ENCODE measurements around the gene TMC6. TPM values are rescaled to one million over a fixed set of nuclear protein-coding genes. Genes with fewer than 3 reads are reported as not detected.

The TMC6 gene, protein sequence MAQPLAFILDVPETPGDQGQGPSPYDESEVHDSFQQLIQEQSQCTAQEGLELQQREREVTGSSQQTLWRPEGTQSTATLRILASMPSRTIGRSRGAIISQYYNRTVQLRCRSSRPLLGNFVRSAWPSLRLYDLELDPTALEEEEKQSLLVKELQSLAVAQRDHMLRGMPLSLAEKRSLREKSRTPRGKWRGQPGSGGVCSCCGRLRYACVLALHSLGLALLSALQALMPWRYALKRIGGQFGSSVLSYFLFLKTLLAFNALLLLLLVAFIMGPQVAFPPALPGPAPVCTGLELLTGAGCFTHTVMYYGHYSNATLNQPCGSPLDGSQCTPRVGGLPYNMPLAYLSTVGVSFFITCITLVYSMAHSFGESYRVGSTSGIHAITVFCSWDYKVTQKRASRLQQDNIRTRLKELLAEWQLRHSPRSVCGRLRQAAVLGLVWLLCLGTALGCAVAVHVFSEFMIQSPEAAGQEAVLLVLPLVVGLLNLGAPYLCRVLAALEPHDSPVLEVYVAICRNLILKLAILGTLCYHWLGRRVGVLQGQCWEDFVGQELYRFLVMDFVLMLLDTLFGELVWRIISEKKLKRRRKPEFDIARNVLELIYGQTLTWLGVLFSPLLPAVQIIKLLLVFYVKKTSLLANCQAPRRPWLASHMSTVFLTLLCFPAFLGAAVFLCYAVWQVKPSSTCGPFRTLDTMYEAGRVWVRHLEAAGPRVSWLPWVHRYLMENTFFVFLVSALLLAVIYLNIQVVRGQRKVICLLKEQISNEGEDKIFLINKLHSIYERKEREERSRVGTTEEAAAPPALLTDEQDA
- total RNA-seq (2012; rRNA removed) (0.28 TPM in 1 of 2 replicates, not detected in the other), polyA plus RNA-seq (2012; rRNA removed) (0.19 and 0.32 TPM in 2 replicates), Bru-seq, nascent RNA (percentile 8 among the genes with signal in this experiment), BruChase-seq, experiment 1, labeled RNA remaining after a 6-hour chase (percentile 7 among the genes with signal in this experiment), BruChase-seq, experiment 2, labeled RNA remaining after a 2-hour chase (percentile 5 among the genes with signal in this experiment)
- 0.03 and 0.25 TPM in 2 replicates for polyA plus RNA-seq (2012; cell fraction: cytosol; rRNA removed)
- polyA plus RNA-seq (2012; cell fraction: nucleus; rRNA removed; ENCODE audit: low replicate concordance), result 0.63 and 1.1 TPM in 2 replicates
- long read RNA-seq, result 0 reads

DNA sequence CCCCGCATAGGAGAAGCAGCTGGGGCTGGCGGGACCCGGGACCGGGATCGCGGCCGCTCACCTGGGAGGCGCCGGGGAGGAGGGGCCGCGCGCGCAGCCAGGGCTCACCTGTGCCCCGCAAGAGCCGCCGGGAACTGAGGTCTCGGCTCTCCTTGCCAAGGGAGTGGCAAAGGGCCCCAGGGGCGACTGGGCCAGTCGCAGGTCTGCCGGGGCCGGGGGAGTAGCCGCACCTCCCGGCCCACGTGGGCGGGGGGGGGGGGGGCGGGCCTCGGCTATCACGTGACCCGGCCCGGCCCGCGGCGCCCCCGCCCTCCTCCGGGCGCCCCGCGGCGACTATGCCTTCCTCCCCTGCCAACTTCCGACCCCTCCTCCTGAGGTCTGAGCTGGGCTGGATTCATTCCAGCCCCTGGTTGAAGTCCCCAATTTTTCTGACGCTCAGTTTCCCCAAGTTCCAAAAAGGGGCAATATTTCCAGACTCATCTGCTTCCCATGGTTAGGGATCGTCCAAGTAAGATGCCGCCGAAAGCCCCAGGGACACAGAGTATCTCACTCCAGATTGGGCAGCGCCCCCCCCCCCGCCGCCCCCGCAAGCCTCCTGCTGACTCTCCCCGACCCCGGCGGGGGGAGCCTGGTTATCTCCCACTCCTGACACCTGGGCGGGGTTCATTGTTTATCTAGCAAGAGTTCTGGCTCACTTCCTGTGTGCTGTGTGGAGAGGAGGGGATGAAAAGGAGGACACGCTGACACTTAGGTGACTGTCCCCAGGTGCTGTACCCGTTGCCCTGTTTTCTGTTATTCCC lies at the start of gene TMC6:
TSS of gene TMC6 (minus strand) at position 205 of the 800 bp plus-strand sequence. CDS start 1,923 bp downstream, outside the sequence.
- no peak within 1 kb of the TSS for H2AK5ac ChIP-seq (ENCODE audit: low read depth, low read length)
- H3K23ac ChIP-seq (ENCODE audit: low read depth, low read length), result no peak within 1 kb of the TSS
- H2BK15ac ChIP-seq (ENCODE audit: low read depth, low read length), result no peak within 1 kb of the TSS
- H3K4ac ChIP-seq (ENCODE audit: low read depth, low read length), result no peak within 1 kb of the TSS
- no peaks in the 10 kb centered on the region; the same call in 1 of the 2 replicates for H4K20me1 ChIP-seq (ENCODE audit: insufficient read depth, low read length)
- TF ChIP-seq, protein P1, sequence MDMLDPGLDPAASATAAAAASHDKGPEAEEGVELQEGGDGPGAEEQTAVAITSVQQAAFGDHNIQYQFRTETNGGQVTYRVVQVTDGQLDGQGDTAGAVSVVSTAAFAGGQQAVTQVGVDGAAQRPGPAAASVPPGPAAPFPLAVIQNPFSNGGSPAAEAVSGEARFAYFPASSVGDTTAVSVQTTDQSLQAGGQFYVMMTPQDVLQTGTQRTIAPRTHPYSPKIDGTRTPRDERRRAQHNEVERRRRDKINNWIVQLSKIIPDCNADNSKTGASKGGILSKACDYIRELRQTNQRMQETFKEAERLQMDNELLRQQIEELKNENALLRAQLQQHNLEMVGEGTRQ (IDR thresholded peaks at IDR 0.05; ENCODE audit: low read depth, low read length), result peak; percentile 77
- TF ChIP-seq, protein P2, sequence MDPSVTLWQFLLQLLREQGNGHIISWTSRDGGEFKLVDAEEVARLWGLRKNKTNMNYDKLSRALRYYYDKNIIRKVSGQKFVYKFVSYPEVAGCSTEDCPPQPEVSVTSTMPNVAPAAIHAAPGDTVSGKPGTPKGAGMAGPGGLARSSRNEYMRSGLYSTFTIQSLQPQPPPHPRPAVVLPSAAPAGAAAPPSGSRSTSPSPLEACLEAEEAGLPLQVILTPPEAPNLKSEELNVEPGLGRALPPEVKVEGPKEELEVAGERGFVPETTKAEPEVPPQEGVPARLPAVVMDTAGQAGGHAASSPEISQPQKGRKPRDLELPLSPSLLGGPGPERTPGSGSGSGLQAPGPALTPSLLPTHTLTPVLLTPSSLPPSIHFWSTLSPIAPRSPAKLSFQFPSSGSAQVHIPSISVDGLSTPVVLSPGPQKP (IDR thresholded peaks at IDR 0.05; ENCODE audit: borderline replicate concordance, low read depth, low read length), result no peak
- TF ChIP-seq CHD1 (IDR thresholded peaks at IDR 0.05; ENCODE audit: low read depth, low read length), result no peak
- TF ChIP-seq RCOR1 (IDR thresholded peaks at IDR 0.05; ENCODE audit: insufficient replicate concordance, low read length), result no peak
- no peak for TF ChIP-seq BHLHE40 (IDR thresholded peaks at IDR 0.05; ENCODE audit: low read depth, low read length)
- dilution Hi-C loops (cut with HindIII; ENCODE audit: low sequenced_read_pairs, unreplicated experiment), result no loop called here
- no TSS peak for BruUV-seq (replicated peaks)
- no peak within 1 kb of the TSS for H4K91ac ChIP-seq (ENCODE audit: insufficient read depth, low read depth, low read length)
- no peaks in the 10 kb centered on the region for H3K79me1 ChIP-seq (ENCODE audit: low read depth in 1 of 2, low read length in 2 of 2)
- H2AK9ac ChIP-seq (replicated peaks; ENCODE audit: low read depth, low read length, poor library complexity), result no peak within 1 kb of the TSS
- H3K14ac ChIP-seq (replicated peaks; ENCODE audit: low read depth, low read length), result no peak within 1 kb of the TSS
- H2BK5ac ChIP-seq (ENCODE audit: low read depth, low read length, poor library complexity, severe bottlenecking), result no peak within 1 kb of the TSS
- no peaks in the 10 kb centered on the region for H3K36me3 ChIP-seq (ENCODE audit: control insufficient read depth, insufficient read depth, low read length)
- POLR2A ChIA-PET (ENCODE audit: unreplicated experiment), result no interaction called here
- no peak within 1 kb of the TSS for H3K18ac ChIP-seq (ENCODE audit: low read depth, low read length)
- H2BK20ac ChIP-seq (ENCODE audit: low read depth, low read length), result no peak within 1 kb of the TSS
- CTCF ChIA-PET, result no interaction called here
- H3K27me3 ChIP-seq (ENCODE audit: control insufficient read depth, insufficient read depth, low read length), result peaks cover 67% of the 10 kb centered on the region
- intact Hi-C loops (cut with micrococcal nuclease), result no loop called here
- no peak within 1 kb of the TSS for H4K8ac ChIP-seq (ENCODE audit: low read depth in 2 of 2, low read length in 2 of 2)
- H3K9ac ChIP-seq (ENCODE audit: low read depth, low read length), result no peak within 1 kb of the TSS; the same call in 1 of the 2 replicates
- DNase-seq, result no peak
- peak within 1 kb of the TSS; percentile 87 for H2AFZ ChIP-seq (replicated peaks; ENCODE audit: low read length, poor library complexity)
- H3K56ac ChIP-seq (ENCODE audit: extremely low read depth, insufficient read depth, low read length), result no peak within 1 kb of the TSS
- peaks cover 2% of the 10 kb centered on the region; the same call in 1 of the 2 replicates for H3K4me1 ChIP-seq (ENCODE audit: control insufficient read depth, insufficient read depth, low read length)
- H3K9me1 ChIP-seq (ENCODE audit: insufficient read depth, low read length), result no peaks in the 10 kb centered on the region
- no peak within 1 kb of the TSS for H3K27ac ChIP-seq (ENCODE audit: insufficient read depth, low read length)
- in situ Hi-C loops (cut with MboI; ENCODE audit: low sequenced_read_pairs), result no loop called here
- H4K5ac ChIP-seq (ENCODE audit: low read depth, low read length), result no peak within 1 kb of the TSS
- 0% methylated on average over 17 of the region's 54 CpGs; no CpG with 5 or more reads in 1 of the 2 experiments for WGBS, 2 experiments (ENCODE audit: extremely low coverage in 2 of 2, insufficient read length in 1 of 2)
- H3K4me2 ChIP-seq (ENCODE audit: low read depth, low read length), result peak within 1 kb of the TSS; percentile 94
- peak within 1 kb of the TSS; percentile 45 for H3K4me3 ChIP-seq (ENCODE audit: insufficient read depth, low read depth, low read length)
- ATAC-seq (ENCODE audit: low read depth), result peak; percentile 16; the same call in 1 of the 2 replicates
- no peaks in the 10 kb centered on the region for H3K9me3 ChIP-seq (ENCODE audit: control insufficient read depth, insufficient read depth, low read length)
- no peak within 1 kb of the TSS for H2BK120ac ChIP-seq (ENCODE audit: low read depth, low read length)

Data from IMR-90 (cell line).